ENCODE results near the gene TSPAN9. TPM values are rescaled to one million over a fixed set of nuclear protein-coding genes. Genes with fewer than 3 reads are reported as not detected.

The TSPAN9 gene
- total and polyA plus RNA-seq, 4 experiments from 2014 or later = 0.67 to 0.84 TPM; not detected in 2

GRCh38 chr12:3214526-3215365 is 137.6 kb downstream of the TSPAN9 start:
- no peaks in the 10 kb centered on the region for H3K36me3 ChIP-seq (ENCODE audit: insufficient read depth, low read length)
- peaks cover 3 to 4% of the 10 kb centered on the region in 2 donors for H3K27me3 Mint-ChIP-seq
- no peak overlapping the region for H3K27ac Mint-ChIP-seq
- no peaks in the 10 kb centered on the region for H3K4me1 Mint-ChIP-seq
- no peak overlapping the region for H3K4me3 ChIP-seq (ENCODE audit: low read length in 2 of 2)
- CTCF ChIA-PET (ENCODE audit: partially characterized antibody) = no interaction called here
- no peaks in the 10 kb centered on the region for H3K4me1 ChIP-seq (ENCODE audit: insufficient read depth, low read length)
- no peak overlapping the region for H3K27ac ChIP-seq (ENCODE audit: low read depth, low read length)
- intact Hi-C loops (cut with micrococcal nuclease) = no loop called here
- no peaks in the 10 kb centered on the region for H3K9me3 ChIP-seq (ENCODE audit: control insufficient read depth in 1 of 2, low read length in 2 of 2)
- no peak overlapping the region for H3K4me3 Mint-ChIP-seq
- no peaks in the 10 kb centered on the region for H3K36me3 Mint-ChIP-seq
- DNase-seq = no peak
- no peaks in the 10 kb centered on the region for H3K27me3 ChIP-seq (ENCODE audit: insufficient read depth, low read length)
- POLR2A ChIA-PET (ENCODE audit: partially characterized antibody) = no interaction called here
- H3K9me3 Mint-ChIP-seq = no peaks in the 10 kb centered on the region

GRCh38 chr12:3215410-3215975 is 138.3 kb downstream of the TSPAN9 start:
- Histone ChIP-seq H3K9me3 (ENCODE audit: control insufficient read depth in 1 of 2, low read length in 2 of 2) (no peaks in the 10 kb centered on the region), H3K27ac (ENCODE audit: low read depth, low read length) (no peak overlapping the region), H3K27me3 (ENCODE audit: insufficient read depth, low read length) (no peaks in the 10 kb centered on the region), H3K4me3 (ENCODE audit: low read length in 2 of 2) (no peak overlapping the region), H3K36me3 (ENCODE audit: insufficient read depth, low read length) (no peaks in the 10 kb centered on the region), H3K4me1 (ENCODE audit: insufficient read depth, low read length) (no peaks in the 10 kb centered on the region)
- Mint-ChIP-seq H3K4me1 (no peaks in the 10 kb centered on the region), H3K27ac (no peak overlapping the region), H3K9me3 (no peaks in the 10 kb centered on the region), H3K36me3 (no peaks in the 10 kb centered on the region), H3K4me3 (no peak overlapping the region), H3K27me3 (peaks cover 3 to 4% of the 10 kb centered on the region in 2 donors)
- intact Hi-C loops (cut with micrococcal nuclease) = no loop called here
- ChIA-PET CTCF (ENCODE audit: partially characterized antibody) (no interaction called here), POLR2A (ENCODE audit: partially characterized antibody) (no interaction called here)
- no peak for DNase-seq

GRCh38 chr12:3216097-3216496 is 138.9 kb downstream of the TSPAN9 start:
- H3K27me3 Mint-ChIP-seq = peaks cover 3 to 4% of the 10 kb centered on the region in 2 donors
- no peak overlapping the region for H3K27ac ChIP-seq (ENCODE audit: low read depth, low read length)
- CTCF ChIA-PET (ENCODE audit: partially characterized antibody) = no interaction called here
- no peak overlapping the region for H3K4me3 ChIP-seq (ENCODE audit: low read length in 2 of 2)
- H3K36me3 Mint-ChIP-seq = no peaks in the 10 kb centered on the region
- intact Hi-C loops (cut with micrococcal nuclease) = no loop called here
- no peaks in the 10 kb centered on the region for H3K36me3 ChIP-seq (ENCODE audit: insufficient read depth, low read length)
- H3K4me1 ChIP-seq (ENCODE audit: insufficient read depth, low read length) = no peaks in the 10 kb centered on the region
- no peak overlapping the region for H3K4me3 Mint-ChIP-seq
- POLR2A ChIA-PET (ENCODE audit: partially characterized antibody) = no interaction called here
- no peak for DNase-seq
- no peaks in the 10 kb centered on the region for H3K4me1 Mint-ChIP-seq
- peak overlapping the region in 1 of 7 donors; percentile 48 for H3K27ac Mint-ChIP-seq
- H3K9me3 Mint-ChIP-seq = no peaks in the 10 kb centered on the region
- H3K27me3 ChIP-seq (ENCODE audit: insufficient read depth, low read length) = no peaks in the 10 kb centered on the region
- no peaks in the 10 kb centered on the region for H3K9me3 ChIP-seq (ENCODE audit: control insufficient read depth in 1 of 2, low read length in 2 of 2)

- no peaks in the 10 kb centered on the region for H3K4me1 Mint-ChIP-seq
- H3K4me3 Mint-ChIP-seq = no peak overlapping the region
- Histone ChIP-seq H3K27ac (ENCODE audit: low read depth, low read length) (no peak overlapping the region), H3K4me1 (ENCODE audit: insufficient read depth, low read length) (no peaks in the 10 kb centered on the region), H3K27me3 (ENCODE audit: insufficient read depth, low read length) (no peaks in the 10 kb centered on the region), H3K36me3 (ENCODE audit: insufficient read depth, low read length) (no peaks in the 10 kb centered on the region), H3K4me3 (ENCODE audit: low read length in 2 of 2) (no peak overlapping the region), H3K9me3 (ENCODE audit: control insufficient read depth in 1 of 2, low read length in 2 of 2) (no peaks in the 10 kb centered on the region)
- H3K27me3 Mint-ChIP-seq = peaks cover 3 to 4% of the 10 kb centered on the region in 2 donors
- H3K27ac Mint-ChIP-seq = no peak overlapping the region
- ChIA-PET POLR2A (ENCODE audit: partially characterized antibody) (no interaction called here), CTCF (ENCODE audit: partially characterized antibody) (no interaction called here)
- intact Hi-C loops (cut with micrococcal nuclease) = no loop called here
- no peaks in the 10 kb centered on the region for H3K36me3 Mint-ChIP-seq
- no peak for DNase-seq
- H3K9me3 Mint-ChIP-seq = no peaks in the 10 kb centered on the region
Observed at GRCh38 chr12:3216726-3217682, 139.8 kb downstream of the TSPAN9 start.

GRCh38 chr12:3217683-3218079 is 140.5 kb downstream of the TSPAN9 start:
- intact Hi-C loops (cut with micrococcal nuclease) = no loop called here
- Mint-ChIP-seq H3K4me1 (no peaks in the 10 kb centered on the region), H3K27me3 (peaks cover 2 to 3% of the 10 kb centered on the region in 2 donors), H3K9me3 (no peaks in the 10 kb centered on the region), H3K36me3 (no peaks in the 10 kb centered on the region), H3K4me3 (no peak overlapping the region), H3K27ac (no peak overlapping the region)
- no peak overlapping the region for H3K27ac ChIP-seq (ENCODE audit: low read depth, low read length)
- no peaks in the 10 kb centered on the region for H3K4me1 ChIP-seq (ENCODE audit: insufficient read depth, low read length)
- no peak for DNase-seq
- no peaks in the 10 kb centered on the region for H3K9me3 ChIP-seq (ENCODE audit: control insufficient read depth in 1 of 2, low read length in 2 of 2)
- no peaks in the 10 kb centered on the region for H3K36me3 ChIP-seq (ENCODE audit: insufficient read depth, low read length)
- ChIA-PET POLR2A (ENCODE audit: partially characterized antibody) (no interaction called here), CTCF (ENCODE audit: partially characterized antibody) (no interaction called here)
- H3K27me3 ChIP-seq (ENCODE audit: insufficient read depth, low read length) = no peaks in the 10 kb centered on the region
- H3K4me3 ChIP-seq (ENCODE audit: low read length in 2 of 2) = no peak overlapping the region

- H3K9me3 Mint-ChIP-seq = no peaks in the 10 kb centered on the region
- no peak for DNase-seq
- H3K36me3 ChIP-seq (ENCODE audit: insufficient read depth, low read length) = no peaks in the 10 kb centered on the region
- H3K27me3 Mint-ChIP-seq = peaks cover 0 to 2% of the 10 kb centered on the region in 2 donors
- no peaks in the 10 kb centered on the region for H3K36me3 Mint-ChIP-seq
- no peaks in the 10 kb centered on the region for H3K4me1 Mint-ChIP-seq
- H3K4me3 ChIP-seq (ENCODE audit: low read length in 2 of 2) = no peak overlapping the region
- no peak overlapping the region for H3K27ac ChIP-seq (ENCODE audit: low read depth, low read length)
- CTCF ChIA-PET (ENCODE audit: partially characterized antibody) = no interaction called here
- H3K4me3 Mint-ChIP-seq = no peak overlapping the region
- intact Hi-C loops (cut with micrococcal nuclease) = no loop called here
- H3K9me3 ChIP-seq (ENCODE audit: control insufficient read depth in 1 of 2, low read length in 2 of 2) = no peaks in the 10 kb centered on the region
- H3K27me3 ChIP-seq (ENCODE audit: insufficient read depth, low read length) = no peaks in the 10 kb centered on the region
- peak overlapping the region in 1 of 7 donors; percentile 13 for H3K27ac Mint-ChIP-seq
- no peaks in the 10 kb centered on the region for H3K4me1 ChIP-seq (ENCODE audit: insufficient read depth, low read length)
- POLR2A ChIA-PET (ENCODE audit: partially characterized antibody) = no interaction called here
Observed at GRCh38 chr12:3218228-3219171, 141.3 kb downstream of the TSPAN9 start.
